Measurements from ENCODE around the gene PRSS33. TPM values are rescaled to one million over a fixed set of nuclear protein-coding genes. Genes with fewer than 3 reads are reported as not detected.

Gene PRSS33
- total RNA-seq, 1 experiment from 2014 or later: not detected

DNA sequence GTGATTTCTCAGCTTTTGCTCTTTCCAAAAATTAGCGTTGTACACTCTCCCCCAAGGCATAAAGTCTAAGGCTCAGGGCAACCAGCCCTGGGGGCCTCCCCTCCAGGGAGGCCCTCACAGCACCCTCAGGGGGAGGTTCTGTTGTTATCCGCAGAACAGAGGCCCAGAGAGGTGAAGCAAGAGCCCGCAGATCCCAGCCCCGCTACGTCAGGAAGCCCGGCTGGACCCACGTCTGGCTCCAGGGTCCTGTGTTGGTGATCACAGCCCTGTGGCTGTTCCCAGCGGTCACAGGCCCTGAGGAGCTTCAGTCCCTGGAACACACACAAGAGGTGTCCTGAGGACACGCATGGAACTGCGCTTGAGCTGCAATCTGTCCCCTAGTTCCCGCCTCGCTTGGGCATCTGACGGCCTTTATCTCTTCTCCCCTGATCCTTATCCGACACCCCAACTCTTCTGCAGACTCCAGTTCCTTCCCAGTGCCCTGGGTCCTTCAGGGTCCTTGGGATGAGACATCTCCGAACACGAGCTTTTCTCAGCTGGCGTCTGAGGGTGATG, 41.6 kb upstream of the PRSS33 start:
- no peak overlapping the region for H2BK15ac ChIP-seq (ENCODE audit: low read depth, low read length)
- H3K27me3 ChIP-seq (ENCODE audit: insufficient read depth, low read length): no peaks in the 10 kb centered on the region
- H3K23me2 ChIP-seq (ENCODE audit: insufficient read length, low read depth, low read length, poor library complexity, severe bottlenecking): no peaks in the 10 kb centered on the region
- Mint-ChIP-seq H3K36me3 (ENCODE audit: insufficient read depth in 1 of 3, low read depth in 3 of 3) (no peaks in the 10 kb centered on the region; a peak in 1 of 7 replicates), H3K4me3 (no peak overlapping the region), H3K9me3 (no peaks in the 10 kb centered on the region), H3K27ac (no peak overlapping the region), H3K27me3 (ENCODE audit: low read depth) (peaks cover 4% of the 10 kb centered on the region), H3K4me1 (no peaks in the 10 kb centered on the region)
- TF ChIP-seq, protein P1, sequence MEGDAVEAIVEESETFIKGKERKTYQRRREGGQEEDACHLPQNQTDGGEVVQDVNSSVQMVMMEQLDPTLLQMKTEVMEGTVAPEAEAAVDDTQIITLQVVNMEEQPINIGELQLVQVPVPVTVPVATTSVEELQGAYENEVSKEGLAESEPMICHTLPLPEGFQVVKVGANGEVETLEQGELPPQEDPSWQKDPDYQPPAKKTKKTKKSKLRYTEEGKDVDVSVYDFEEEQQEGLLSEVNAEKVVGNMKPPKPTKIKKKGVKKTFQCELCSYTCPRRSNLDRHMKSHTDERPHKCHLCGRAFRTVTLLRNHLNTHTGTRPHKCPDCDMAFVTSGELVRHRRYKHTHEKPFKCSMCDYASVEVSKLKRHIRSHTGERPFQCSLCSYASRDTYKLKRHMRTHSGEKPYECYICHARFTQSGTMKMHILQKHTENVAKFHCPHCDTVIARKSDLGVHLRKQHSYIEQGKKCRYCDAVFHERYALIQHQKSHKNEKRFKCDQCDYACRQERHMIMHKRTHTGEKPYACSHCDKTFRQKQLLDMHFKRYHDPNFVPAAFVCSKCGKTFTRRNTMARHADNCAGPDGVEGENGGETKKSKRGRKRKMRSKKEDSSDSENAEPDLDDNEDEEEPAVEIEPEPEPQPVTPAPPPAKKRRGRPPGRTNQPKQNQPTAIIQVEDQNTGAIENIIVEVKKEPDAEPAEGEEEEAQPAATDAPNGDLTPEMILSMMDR (conservative IDR thresholded peaks at IDR 0.05): no peak
- no peaks in the 10 kb centered on the region for H3K79me1 ChIP-seq (ENCODE audit: insufficient read depth, low read depth, low read length, poor library complexity, severe bottlenecking)
- H4K8ac ChIP-seq (replicated peaks; ENCODE audit: insufficient read length, low read depth, low read length): no peak overlapping the region
- H3K18ac ChIP-seq (ENCODE audit: insufficient read length, low read depth, low read length): no peak overlapping the region
- no peak for DNase-seq
- no peak overlapping the region for H3K4ac ChIP-seq (ENCODE audit: low read depth, low read length)
- no peak overlapping the region for H3K9ac ChIP-seq (ENCODE audit: extremely low read depth, insufficient read length, low read length)
- H3K27ac ChIP-seq (ENCODE audit: insufficient read length, low read depth, low read length): no peak overlapping the region
- H3K56ac ChIP-seq (ENCODE audit: insufficient read length, low read depth, low read length): no peak overlapping the region
- H3K4me1 ChIP-seq (ENCODE audit: insufficient read depth, low read length): no peaks in the 10 kb centered on the region
- no peaks in the 10 kb centered on the region for H4K20me1 ChIP-seq (ENCODE audit: control insufficient read depth, insufficient read depth, insufficient read length)
- no peak overlapping the region for H2BK5ac ChIP-seq (ENCODE audit: insufficient read length, low read length)
- H2BK12ac ChIP-seq (ENCODE audit: insufficient read length, low read depth, low read length): no peak overlapping the region
- no peak overlapping the region for H2AFZ ChIP-seq (ENCODE audit: low read length)
- no peak overlapping the region for H3T11ph ChIP-seq (ENCODE audit: low read length)
- H4K91ac ChIP-seq (ENCODE audit: insufficient read length, low read depth, low read length): no peak overlapping the region
- no peak overlapping the region for H3K14ac ChIP-seq (ENCODE audit: insufficient read depth, low read length)
- no peak overlapping the region for H3K23ac ChIP-seq (ENCODE audit: insufficient read length, low read depth, low read length)
- no CpG with 5 or more reads among the region's 17 CpGs for WGBS (ENCODE audit: extremely low coverage, insufficient read length, low lambda C conversion rate)
- H2BK20ac ChIP-seq (ENCODE audit: low read depth, low read length, poor library complexity, severe bottlenecking): no peak overlapping the region
- H3K9me3 ChIP-seq (ENCODE audit: control insufficient read depth, low read depth, low read length): no peaks in the 10 kb centered on the region
- no peaks in the 10 kb centered on the region for H3K79me2 ChIP-seq (ENCODE audit: insufficient read depth, low read length)
- no peak overlapping the region for H4K5ac ChIP-seq (ENCODE audit: insufficient read length, low read depth, low read length)
- no peak overlapping the region for H3K4me2 ChIP-seq (ENCODE audit: insufficient read depth, insufficient read length, low read length)
- no peak overlapping the region for H2AK5ac ChIP-seq (ENCODE audit: insufficient read length, low read length)
- H2BK120ac ChIP-seq (ENCODE audit: low read depth, low read length, poor library complexity, severe bottlenecking): no peak overlapping the region
